ENCODE measurements around the gene NFATC4.

NFATC4 gene

DNA sequence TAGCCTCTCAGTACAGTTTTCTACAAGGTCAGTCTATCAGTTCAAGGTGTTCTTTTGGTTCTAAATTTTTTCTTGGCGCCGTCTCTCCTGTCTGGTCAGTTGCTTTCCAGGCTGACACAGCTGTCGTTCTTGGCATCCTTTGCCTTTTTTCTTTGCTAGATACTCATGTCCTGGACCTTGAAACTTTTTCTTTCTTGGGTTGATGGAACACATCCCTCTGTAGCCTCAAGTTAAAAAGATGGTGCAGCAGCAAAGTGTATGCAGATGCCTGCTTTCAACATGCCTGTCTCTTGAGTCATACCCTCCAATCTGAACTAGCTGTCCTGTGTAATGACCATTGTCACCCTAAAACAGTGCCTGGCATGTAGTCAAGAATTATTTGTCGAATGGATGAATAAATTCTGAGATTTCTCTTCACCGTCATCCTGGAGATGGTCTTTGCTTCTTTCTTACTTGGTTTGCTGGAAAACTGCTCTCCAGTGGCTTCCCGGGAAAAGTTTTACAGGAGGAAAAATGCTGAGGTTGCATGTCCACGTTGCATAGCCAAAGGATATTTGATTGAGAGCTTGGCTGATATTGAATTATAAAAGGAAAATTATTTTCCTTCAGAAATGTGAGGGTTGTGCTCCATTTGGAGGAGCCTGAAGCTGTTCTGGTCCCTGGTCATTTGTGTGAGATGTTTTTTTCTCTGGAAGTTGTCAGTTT lies 35.5 kb downstream of the NFATC4 start:
- no peak for DNase-seq (ENCODE audit: low read depth, low spot score)
- POLR2A ChIA-PET, result interaction anchor here (0.6 kb wide), 1 partner anchor 28 kb away, joined by 3 read pairs; no protein-coding TSS in a partner anchor
- CTCF ChIA-PET, result interaction anchor here (1.0 to 28.4 kb wide), 5 partner anchors 21 to 70 kb away, joined by 4 to 557 read pairs (median 7); partner anchors contain the start of genes CBLN3 and KHNYN
- TF ChIP-seq, protein P1, sequence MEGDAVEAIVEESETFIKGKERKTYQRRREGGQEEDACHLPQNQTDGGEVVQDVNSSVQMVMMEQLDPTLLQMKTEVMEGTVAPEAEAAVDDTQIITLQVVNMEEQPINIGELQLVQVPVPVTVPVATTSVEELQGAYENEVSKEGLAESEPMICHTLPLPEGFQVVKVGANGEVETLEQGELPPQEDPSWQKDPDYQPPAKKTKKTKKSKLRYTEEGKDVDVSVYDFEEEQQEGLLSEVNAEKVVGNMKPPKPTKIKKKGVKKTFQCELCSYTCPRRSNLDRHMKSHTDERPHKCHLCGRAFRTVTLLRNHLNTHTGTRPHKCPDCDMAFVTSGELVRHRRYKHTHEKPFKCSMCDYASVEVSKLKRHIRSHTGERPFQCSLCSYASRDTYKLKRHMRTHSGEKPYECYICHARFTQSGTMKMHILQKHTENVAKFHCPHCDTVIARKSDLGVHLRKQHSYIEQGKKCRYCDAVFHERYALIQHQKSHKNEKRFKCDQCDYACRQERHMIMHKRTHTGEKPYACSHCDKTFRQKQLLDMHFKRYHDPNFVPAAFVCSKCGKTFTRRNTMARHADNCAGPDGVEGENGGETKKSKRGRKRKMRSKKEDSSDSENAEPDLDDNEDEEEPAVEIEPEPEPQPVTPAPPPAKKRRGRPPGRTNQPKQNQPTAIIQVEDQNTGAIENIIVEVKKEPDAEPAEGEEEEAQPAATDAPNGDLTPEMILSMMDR (IDR thresholded peaks at IDR 0.05; ENCODE audit: insufficient read depth, low read length, missing control alignments), result no peak
- no peak overlapping the region for H3K4me3 ChIP-seq (ENCODE audit: low read depth, low read length)

DNA sequence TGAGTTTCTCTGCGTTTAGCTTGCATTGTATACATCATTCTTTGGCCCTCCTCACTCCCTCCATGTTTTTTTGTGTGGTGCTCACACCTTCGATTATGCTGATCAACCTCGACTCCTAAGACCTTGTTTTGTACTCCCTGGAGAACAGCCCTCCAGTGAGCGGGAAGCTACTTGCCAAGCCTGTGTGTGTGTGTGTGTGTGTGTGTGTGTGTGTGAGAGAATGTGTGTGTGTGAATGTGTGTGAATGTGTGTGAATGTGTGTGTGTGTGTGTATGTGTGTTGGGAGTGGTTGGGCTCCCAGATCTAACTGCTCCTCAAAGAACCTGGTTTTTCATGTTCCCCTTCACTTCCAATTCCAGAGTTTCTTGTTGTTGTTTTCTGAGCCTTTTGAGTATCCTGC lies 36.8 kb downstream of the NFATC4 start:
- H3K4me3 ChIP-seq (ENCODE audit: low read depth, low read length), result no peak overlapping the region
- POLR2A ChIA-PET, result no interaction called here
- CTCF ChIA-PET, result interaction anchor here (0.9 to 28.4 kb wide), 7 partner anchors 20 to 82 kb away, joined by 3 to 557 read pairs (median 5); partner anchors contain the start of genes ADCY4, CBLN3 and KHNYN
- TF ChIP-seq, protein P1 (IDR thresholded peaks at IDR 0.05; ENCODE audit: insufficient read depth, low read length, missing control alignments), result no peak
- DNase-seq (ENCODE audit: low read depth, low spot score), result no peak

DNA sequence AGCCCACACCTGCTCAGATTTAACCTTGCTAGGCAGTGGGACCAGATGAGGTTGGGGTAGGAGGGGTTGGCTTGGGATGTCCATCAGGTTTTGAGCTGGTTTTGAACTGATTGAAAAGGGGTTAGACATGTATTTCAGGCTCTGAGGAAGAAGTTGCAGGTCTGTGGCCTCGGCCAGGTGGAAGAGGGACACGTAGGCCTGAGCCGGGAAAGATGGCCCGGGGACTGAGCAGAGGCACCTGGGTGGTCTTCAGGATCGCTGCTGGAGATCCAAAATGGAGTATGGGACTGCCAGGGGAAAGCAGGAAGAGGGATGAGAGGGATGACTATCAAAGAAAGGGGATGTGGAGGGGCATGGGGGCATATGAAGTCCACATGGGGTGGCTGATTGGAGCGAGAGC lies 38.4 kb downstream of the NFATC4 start:
- TF ChIP-seq, protein P1 (IDR thresholded peaks at IDR 0.05; ENCODE audit: insufficient read depth, low read length, missing control alignments), result no peak
- ChIA-PET POLR2A (no interaction called here), CTCF (interaction anchor here (1.1 to 28.4 kb wide), 7 partner anchors 18 to 98 kb away, joined by 3 to 557 read pairs (median 6); partner anchors contain the start of genes ADCY4, CBLN3, CIDEB and KHNYN)
- DNase-seq (ENCODE audit: low read depth, low spot score), result no peak
- H3K4me3 ChIP-seq (ENCODE audit: low read depth, low read length), result no peak overlapping the region

DNA sequence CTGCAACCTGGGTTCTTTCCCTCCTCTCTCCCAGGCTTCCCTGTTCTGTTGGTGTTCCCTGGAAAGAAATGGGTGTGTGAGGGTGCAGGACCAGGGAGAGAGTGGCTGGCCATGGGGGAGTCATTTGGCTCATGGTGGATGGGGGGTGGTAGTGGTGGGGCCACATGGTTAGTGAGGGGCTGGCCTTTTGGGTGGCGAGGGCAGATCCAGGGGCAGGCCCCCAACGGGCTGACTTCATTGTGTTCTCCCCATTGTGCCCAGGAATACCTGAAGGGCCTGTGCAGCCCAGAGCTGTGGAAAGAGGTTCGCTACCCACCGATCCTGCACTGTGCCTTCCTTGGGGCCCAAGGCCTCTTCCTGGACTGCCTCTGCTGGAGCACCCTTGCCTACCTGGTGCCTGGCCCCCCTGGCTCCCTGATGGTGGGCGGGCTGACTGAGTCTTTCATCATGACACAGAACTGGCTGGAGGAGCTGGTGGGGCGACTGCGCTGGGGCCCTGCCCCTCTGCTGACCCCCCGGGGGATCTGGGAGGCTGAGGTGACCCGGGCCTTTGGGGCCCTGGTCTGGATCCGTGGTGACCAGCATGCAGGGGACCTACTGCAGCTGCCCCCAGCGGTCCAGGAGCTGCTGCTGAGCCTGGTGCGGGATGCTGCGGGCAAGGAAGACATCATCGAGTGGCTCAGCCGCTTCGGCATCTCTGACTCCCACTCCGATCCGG lies 39.8 kb downstream of the NFATC4 start:
- DNase-seq (ENCODE audit: low read depth, low spot score), result no peak
- TF ChIP-seq, protein P1 (IDR thresholded peaks at IDR 0.05; ENCODE audit: insufficient read depth, low read length, missing control alignments), result no peak
- CTCF ChIA-PET, result interaction anchor here (1.3 to 28.4 kb wide), 5 partner anchors 9 to 100 kb away, joined by 4 to 557 read pairs (median 6); partner anchors contain the start of genes ADCY4, CBLN3, CIDEB and KHNYN
- no peak overlapping the region for H3K4me3 ChIP-seq (ENCODE audit: low read depth, low read length)
- POLR2A ChIA-PET, result interaction anchor here (1.6 kb wide), 1 partner anchor 11 kb away, joined by 4 read pairs; no protein-coding TSS in a partner anchor

DNA sequence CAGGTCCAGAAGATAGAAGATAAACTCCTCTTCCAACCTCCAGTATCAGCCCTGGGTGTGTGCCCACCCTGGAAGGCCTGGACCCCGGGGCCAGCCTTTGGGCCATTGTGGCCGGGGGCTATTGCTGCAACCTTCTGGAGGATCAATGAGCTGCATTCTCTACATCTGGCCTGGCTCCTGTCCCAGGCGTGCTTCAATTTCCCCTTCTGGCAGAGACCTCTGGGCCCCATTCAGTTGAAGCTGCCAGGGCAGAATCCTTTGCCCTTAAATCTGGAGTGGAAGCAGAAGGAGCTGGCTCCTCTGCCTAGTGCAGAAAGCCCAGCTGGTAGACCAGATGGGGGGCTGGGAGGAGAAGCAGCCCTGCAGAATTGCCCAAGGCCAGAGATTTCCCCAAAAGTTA lies 40.8 kb downstream of the NFATC4 start:
- ChIA-PET CTCF (interaction anchor here (0.8 to 28.4 kb wide), 7 partner anchors 9 to 80 kb away, joined by 3 to 557 read pairs (median 7); partner anchors contain the start of genes ADCY4, CBLN3, KHNYN and NYNRIN), POLR2A (interaction anchor here (1.0 to 1.6 kb wide), 2 partner anchors 10 to 21 kb away, joined by 4 to 5 read pairs; partner anchors contain the start of gene KHNYN)
- TF ChIP-seq, protein P1 (IDR thresholded peaks at IDR 0.05; ENCODE audit: insufficient read depth, low read length, missing control alignments), result no peak
- H3K4me3 ChIP-seq (ENCODE audit: low read depth, low read length), result no peak overlapping the region
- no peak for DNase-seq (ENCODE audit: low read depth, low spot score)

Data from AG04449 (cell line).